Measurements from ENCODE around the gene RHOG. TPM values are rescaled to one million over a fixed set of nuclear protein-coding genes. Genes with fewer than 3 reads are reported as not detected.
A peak's percentile ranks its signal among the peaks of the same experiment; 100 is the strongest.

RHOG gene
- total RNA-seq, 1 experiment from 2014 or later, result 31.0 TPM

GRCh38 chr11:3849297-3849874 lies 8.6 kb upstream of the RHOG start:
- Histone ChIP-seq H3K4me3 (no peak overlapping the region), H3K36me3 (ENCODE audit: low read depth) (no peaks in the 10 kb centered on the region), H3K79me2 (ENCODE audit: low read depth) (no peaks in the 10 kb centered on the region), H3K9me3 (ENCODE audit: insufficient read depth, low read depth) (no peaks in the 10 kb centered on the region), H3K27ac (no peak overlapping the region), H3K4me2 (no peak overlapping the region), H3K4me1 (replicated peaks; ENCODE audit: insufficient read depth) (peaks cover 2% of the 10 kb centered on the region; the same call in 1 of the 2 replicates), H4K20me1 (ENCODE audit: insufficient read depth) (no peaks in the 10 kb centered on the region), H3F3A (ENCODE audit: insufficient read depth, low read depth) (no peaks in the 10 kb centered on the region), H3K27me3 (ENCODE audit: insufficient read depth, low read depth) (no peaks in the 10 kb centered on the region), H2AFZ (no peak overlapping the region), H3K9me2 (ENCODE audit: insufficient read depth) (no peaks in the 10 kb centered on the region)
- peak in 1 of 2 experiments; percentile 12 for DNase-seq
- ChIA-PET CTCF (interaction anchor here (0.6 to 1.9 kb wide), 3 partner anchors 16 to 225 kb away, joined by 3 to 19 read pairs (median 3); no protein-coding TSS in a partner anchor), POLR2A (ENCODE audit: unreplicated experiment) (interaction anchor here (0.6 to 0.7 kb wide), 3 partner anchors 12 to 231 kb away, joined by 3 to 10 read pairs (median 4); no protein-coding TSS in a partner anchor)
- intact Hi-C loops (cut with micrococcal nuclease; ENCODE audit: unreplicated experiment), result loop anchor here (1.0 kb wide), 1 partner anchor 223 kb away; no protein-coding TSS in a partner anchor
- TF ChIP-seq EZH2 (IDR thresholded peaks at IDR 0.05; ENCODE audit: low read depth), result no peak
- peak; percentile 72 for TF ChIP-seq CTCF (conservative IDR thresholded peaks at IDR 0.05)
- BruUV-seq (replicated peaks), result no TSS peak

GRCh38 chr11:3845670-3846069 lies 4.9 kb upstream of the RHOG start:
- DNase-seq, result no peak
- ChIA-PET CTCF (no interaction called here), POLR2A (ENCODE audit: unreplicated experiment) (no interaction called here)
- H3K79me2 ChIP-seq (ENCODE audit: low read depth), result no peaks in the 10 kb centered on the region
- no peak overlapping the region for H3K4me3 ChIP-seq
- TF ChIP-seq EZH2 (IDR thresholded peaks at IDR 0.05; ENCODE audit: low read depth) (no peak), CTCF (conservative IDR thresholded peaks at IDR 0.05) (no peak)
- no peaks in the 10 kb centered on the region for H3K36me3 ChIP-seq (ENCODE audit: low read depth)
- no peak overlapping the region for H2AFZ ChIP-seq
- H3K4me1 ChIP-seq (replicated peaks; ENCODE audit: insufficient read depth), result peaks cover 7% of the 10 kb centered on the region
- H3K4me2 ChIP-seq, result no peak overlapping the region
- no peaks in the 10 kb centered on the region; the same call in 1 of the 2 replicates for H3F3A ChIP-seq (ENCODE audit: insufficient read depth, low read depth)
- H3K9me3 ChIP-seq (ENCODE audit: insufficient read depth, low read depth), result no peaks in the 10 kb centered on the region
- H3K27ac ChIP-seq, result no peak overlapping the region
- no peaks in the 10 kb centered on the region for H3K9me2 ChIP-seq (ENCODE audit: insufficient read depth)
- no TSS peak for BruUV-seq (replicated peaks)
- H4K20me1 ChIP-seq (ENCODE audit: insufficient read depth), result no peaks in the 10 kb centered on the region
- intact Hi-C loops (cut with micrococcal nuclease; ENCODE audit: unreplicated experiment), result no loop called here
- H3K27me3 ChIP-seq (ENCODE audit: insufficient read depth, low read depth), result no peaks in the 10 kb centered on the region

DNA sequence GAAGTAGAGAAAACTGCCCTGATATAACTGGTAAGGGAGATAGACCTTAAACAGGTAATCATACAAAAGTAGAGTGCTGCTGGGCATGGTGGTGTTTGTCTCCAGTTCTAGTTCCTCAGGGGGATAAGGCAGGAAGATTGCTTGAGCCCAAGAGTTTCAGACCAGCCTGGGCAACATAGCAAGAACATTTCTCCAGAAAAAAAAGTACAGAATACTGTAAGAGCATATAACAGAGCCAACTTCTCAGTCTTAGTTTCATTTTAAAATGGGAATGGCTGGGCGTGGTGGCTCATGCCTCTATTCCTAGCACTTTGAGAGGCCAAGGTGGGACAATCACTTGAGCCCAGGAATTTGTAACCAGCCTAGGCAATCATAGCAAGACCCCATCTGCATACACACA lies 4.5 kb upstream of the RHOG start:
- Histone ChIP-seq H3K27me3 (ENCODE audit: insufficient read depth, low read depth) (no peaks in the 10 kb centered on the region), H3K4me3 (no peak overlapping the region), H3K4me2 (no peak overlapping the region), H3K9me2 (ENCODE audit: insufficient read depth) (no peaks in the 10 kb centered on the region), H3F3A (ENCODE audit: insufficient read depth, low read depth) (no peaks in the 10 kb centered on the region; the same call in 1 of the 2 replicates), H4K20me1 (ENCODE audit: insufficient read depth) (no peaks in the 10 kb centered on the region), H2AFZ (no peak overlapping the region), H3K36me3 (ENCODE audit: low read depth) (no peaks in the 10 kb centered on the region), H3K27ac (no peak overlapping the region), H3K4me1 (replicated peaks; ENCODE audit: insufficient read depth) (peaks cover 7% of the 10 kb centered on the region), H3K9me3 (ENCODE audit: insufficient read depth, low read depth) (no peaks in the 10 kb centered on the region), H3K79me2 (ENCODE audit: low read depth) (peaks cover under 1% of the 10 kb centered on the region; the same call in 1 of the 2 replicates)
- BruUV-seq (replicated peaks), result no TSS peak
- TF ChIP-seq EZH2 (IDR thresholded peaks at IDR 0.05; ENCODE audit: low read depth) (no peak), CTCF (conservative IDR thresholded peaks at IDR 0.05) (no peak)
- intact Hi-C loops (cut with micrococcal nuclease; ENCODE audit: unreplicated experiment), result no loop called here
- ChIA-PET POLR2A (ENCODE audit: unreplicated experiment) (no interaction called here), CTCF (no interaction called here)
- DNase-seq, result no peak
